ENCODE results near the gene WDFY2. TPM values are rescaled to one million over a fixed set of nuclear protein-coding genes. Genes with fewer than 3 reads are reported as not detected.

Gene WDFY2
- total and polyA plus RNA-seq, 2 experiments from 2014 or later: 6.9 to 14.2 TPM

DNA sequence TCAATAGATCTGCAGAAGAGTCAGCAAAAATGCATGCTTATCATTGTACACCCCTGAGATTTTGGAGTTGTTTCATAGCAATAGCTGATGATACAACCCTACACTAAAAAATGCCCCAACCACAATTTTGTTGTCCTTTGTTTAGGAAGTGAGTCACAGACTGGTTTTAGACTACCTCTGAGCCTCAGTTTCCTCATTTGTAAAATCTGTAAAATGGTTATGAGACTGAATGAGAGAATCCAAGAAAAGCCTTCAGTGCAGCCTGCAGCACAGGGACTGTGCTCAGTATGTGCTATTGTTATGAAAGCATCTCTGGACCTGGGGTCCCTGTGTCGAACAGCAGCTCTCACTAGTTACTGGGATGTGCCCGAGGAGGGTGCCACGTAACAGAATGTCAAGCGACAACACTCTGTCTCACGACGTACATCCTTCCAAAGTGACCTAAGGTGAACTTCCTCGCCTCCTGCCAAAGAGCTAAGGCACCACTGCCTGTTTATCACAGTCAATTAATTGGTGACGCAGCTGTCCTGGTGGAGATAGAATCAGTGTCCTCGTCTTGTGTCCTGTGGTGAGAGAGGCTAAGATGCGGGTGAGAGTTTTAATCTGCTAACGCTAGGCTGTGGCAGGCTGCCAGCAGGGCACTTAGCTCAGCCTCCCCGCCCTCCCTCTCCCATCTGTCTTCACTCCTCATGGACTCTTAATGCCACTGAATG, 201.6 kb downstream of the WDFY2 start:
- Histone ChIP-seq H3K36me3 (ENCODE audit: low read depth) (no peaks in the 10 kb centered on the region), H3K4me3 (peak overlapping the region; percentile 28), H3F3A (ENCODE audit: insufficient read depth) (peaks cover 21% of the 10 kb centered on the region), H3K9me3 (ENCODE audit: low read depth) (no peaks in the 10 kb centered on the region), H4K20me1 (ENCODE audit: insufficient read depth) (no peaks in the 10 kb centered on the region), H3K27me3 (replicated peaks; ENCODE audit: insufficient read depth) (no peaks in the 10 kb centered on the region), H3K9ac (peak overlapping the region; percentile 36; the same call in 1 of the 2 replicates), H3K4me1 (ENCODE audit: insufficient read depth) (peaks cover 21% of the 10 kb centered on the region), H3K9me2 (ENCODE audit: insufficient read depth) (no peaks in the 10 kb centered on the region), H2AFZ (peak overlapping the region; percentile 50), H3K27ac (peak overlapping the region; percentile 25), H3K4me2 (ENCODE audit: unreplicated experiment) (peak overlapping the region; percentile 69), H3K79me2 (ENCODE audit: insufficient read depth) (no peaks in the 10 kb centered on the region)
- in situ Hi-C loops (cut with MboI): no loop called here
- peak; percentile 80 for DNase-seq
- TF ChIP-seq EZH2 (IDR thresholded peaks at IDR 0.05; ENCODE audit: insufficient read depth, poor library complexity, severe bottlenecking) (no peak), EZH2phosphoT487 (IDR thresholded peaks at IDR 0.05; ENCODE audit: insufficient read depth, low read depth) (no peak)
- WGBS, 2 experiments (ENCODE audit: low coverage in 1 of 2, low lambda C conversion rate in 2 of 2, missing lambda C conversion rate in 2 of 2): 6% methylated on average over 11 to 12 of the region's 12 CpGs

DNA sequence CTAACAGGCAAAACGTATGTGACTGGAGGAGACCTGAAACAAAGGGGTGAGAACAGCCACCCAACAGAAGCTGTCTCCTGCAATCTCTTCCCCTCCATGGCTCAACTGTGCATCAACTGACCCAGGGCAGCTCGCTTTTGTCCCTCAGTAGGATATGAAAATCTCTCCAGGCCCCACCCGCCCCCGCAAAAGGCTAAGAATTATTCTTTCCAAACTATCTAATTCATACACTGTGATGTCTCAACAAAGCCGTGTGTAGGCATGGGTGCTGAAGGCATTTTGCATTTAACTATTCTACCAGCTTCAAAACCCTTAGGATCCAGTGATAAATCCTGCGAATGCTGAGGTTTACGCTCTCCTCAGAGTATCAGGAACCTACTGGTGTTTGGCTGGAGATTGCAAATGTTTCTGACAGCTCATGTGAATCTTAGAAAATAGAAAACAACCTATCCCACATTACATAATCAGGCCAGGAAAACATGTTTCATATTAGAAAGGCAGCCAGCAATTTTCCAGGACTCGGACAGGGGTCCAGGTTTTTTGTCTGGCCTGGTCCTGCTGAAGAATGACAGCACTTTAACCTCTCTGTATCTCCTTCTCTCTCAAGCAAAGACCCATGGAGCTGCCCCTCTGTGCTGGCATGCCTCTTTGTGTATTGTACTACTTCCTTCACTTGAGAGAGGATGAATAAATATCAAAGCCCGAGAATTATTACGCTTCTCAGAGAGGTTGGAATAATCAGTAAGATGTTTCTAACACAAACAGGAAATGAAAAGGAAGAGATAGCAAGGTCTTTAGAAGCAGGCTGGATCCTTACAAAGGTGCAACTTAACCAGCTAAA, 202.4 kb downstream of the WDFY2 start:
- H3K9me3 ChIP-seq (ENCODE audit: low read depth): no peaks in the 10 kb centered on the region
- peak overlapping the region; percentile 50 for H2AFZ ChIP-seq
- peaks cover 21% of the 10 kb centered on the region for H3F3A ChIP-seq (ENCODE audit: insufficient read depth)
- peak overlapping the region; percentile 28 for H3K4me3 ChIP-seq
- WGBS, 2 experiments (ENCODE audit: low coverage in 1 of 2, low lambda C conversion rate in 2 of 2, missing lambda C conversion rate in 2 of 2): 9 to 14% methylated on average over 10 of the region's 10 CpGs
- DNase-seq: peak; percentile 66
- no peaks in the 10 kb centered on the region for H3K27me3 ChIP-seq (replicated peaks; ENCODE audit: insufficient read depth)
- no peaks in the 10 kb centered on the region for H3K36me3 ChIP-seq (ENCODE audit: low read depth)
- H3K9ac ChIP-seq: peak overlapping the region; percentile 36; the same call in 1 of the 2 replicates
- TF ChIP-seq EZH2phosphoT487 (IDR thresholded peaks at IDR 0.05; ENCODE audit: insufficient read depth, low read depth): no peak
- no peak for TF ChIP-seq EZH2 (IDR thresholded peaks at IDR 0.05; ENCODE audit: insufficient read depth, poor library complexity, severe bottlenecking)
- peak overlapping the region; percentile 25 for H3K27ac ChIP-seq
- H3K79me2 ChIP-seq (ENCODE audit: insufficient read depth): no peaks in the 10 kb centered on the region
- in situ Hi-C loops (cut with MboI): no loop called here
- no peaks in the 10 kb centered on the region for H4K20me1 ChIP-seq (ENCODE audit: insufficient read depth)
- peak overlapping the region; percentile 69 for H3K4me2 ChIP-seq (ENCODE audit: unreplicated experiment)
- peaks cover 21% of the 10 kb centered on the region for H3K4me1 ChIP-seq (ENCODE audit: insufficient read depth)
- H3K9me2 ChIP-seq (ENCODE audit: insufficient read depth): no peaks in the 10 kb centered on the region

DNA sequence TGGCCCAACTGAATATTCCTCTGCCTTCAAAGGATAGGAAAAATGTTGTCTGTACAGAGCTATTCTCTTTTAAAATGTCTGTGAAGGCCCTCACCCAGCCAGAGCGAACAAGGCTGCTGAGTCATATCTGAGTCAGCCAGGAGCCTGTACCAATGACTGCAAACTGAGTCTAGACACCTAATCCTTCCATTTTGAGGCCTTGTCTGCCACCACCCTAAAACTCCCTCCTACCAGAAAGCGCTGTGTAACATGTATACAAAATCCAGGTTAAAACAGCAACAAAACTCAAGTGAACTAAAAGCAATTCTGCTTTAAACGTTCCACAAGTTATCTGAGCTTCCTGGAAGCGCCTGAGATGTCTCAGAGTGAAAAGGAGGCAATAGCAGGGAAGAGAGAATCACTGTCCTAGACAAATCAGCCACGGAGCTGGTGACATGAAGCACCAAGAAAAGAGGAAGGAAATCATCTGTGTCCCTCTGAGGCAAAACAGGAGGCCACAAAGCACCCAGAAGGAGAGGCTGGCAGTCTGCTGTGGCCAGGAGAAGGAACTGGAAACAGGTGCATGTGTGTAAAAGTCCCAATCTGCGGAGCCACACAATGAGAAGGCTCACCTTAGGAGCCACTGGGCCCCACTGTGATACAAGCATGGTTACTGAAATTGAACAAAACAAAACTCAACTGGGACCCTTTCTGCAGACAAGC, 209.5 kb downstream of the WDFY2 start:
- H3K27me3 ChIP-seq (replicated peaks; ENCODE audit: insufficient read depth): no peaks in the 10 kb centered on the region
- peaks cover 11% of the 10 kb centered on the region for H3K4me1 ChIP-seq (ENCODE audit: insufficient read depth)
- H2AFZ ChIP-seq: peak overlapping the region; percentile 75
- no peaks in the 10 kb centered on the region for H3K79me2 ChIP-seq (ENCODE audit: insufficient read depth)
- TF ChIP-seq EZH2 (IDR thresholded peaks at IDR 0.05; ENCODE audit: insufficient read depth, poor library complexity, severe bottlenecking): no peak
- no peak for TF ChIP-seq EZH2phosphoT487 (IDR thresholded peaks at IDR 0.05; ENCODE audit: insufficient read depth, low read depth)
- H3K9me3 ChIP-seq (ENCODE audit: low read depth): no peaks in the 10 kb centered on the region
- no peaks in the 10 kb centered on the region for H4K20me1 ChIP-seq (ENCODE audit: insufficient read depth)
- 57 to 60% methylated on average over 6 of the region's 6 CpGs for WGBS, 2 experiments (ENCODE audit: low coverage in 1 of 2, low lambda C conversion rate in 2 of 2, missing lambda C conversion rate in 2 of 2)
- peak overlapping the region; percentile 13 for H3K4me2 ChIP-seq (ENCODE audit: unreplicated experiment)
- no peaks in the 10 kb centered on the region for H3K9me2 ChIP-seq (ENCODE audit: insufficient read depth)
- H3K27ac ChIP-seq: peak overlapping the region; percentile 52
- H3K36me3 ChIP-seq (ENCODE audit: low read depth): no peaks in the 10 kb centered on the region
- DNase-seq: peak; percentile 90
- no peak overlapping the region; the same call in 1 of the 2 replicates for H3K9ac ChIP-seq
- H3K4me3 ChIP-seq: no peak overlapping the region
- in situ Hi-C loops (cut with MboI): no loop called here
- peaks cover 12% of the 10 kb centered on the region for H3F3A ChIP-seq (ENCODE audit: insufficient read depth)

DNA sequence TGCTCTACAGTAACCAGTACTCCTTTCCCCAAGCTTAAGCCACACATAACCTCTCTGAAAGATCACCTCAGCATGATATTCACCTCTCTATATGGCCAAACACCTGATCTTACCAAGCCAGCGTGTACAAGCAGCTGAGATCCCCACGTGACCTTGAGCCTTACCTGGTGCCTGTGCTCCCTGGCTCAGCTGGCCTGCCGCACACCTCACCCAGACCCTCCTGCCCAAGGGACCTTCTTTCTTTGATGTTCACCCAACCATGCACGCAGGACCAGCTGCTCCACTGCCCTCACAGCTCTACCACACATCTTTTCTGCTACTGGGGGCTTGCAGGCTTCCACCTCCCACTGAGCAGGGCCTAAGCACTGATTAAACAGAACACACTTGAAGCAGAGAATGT, 210.7 kb downstream of the WDFY2 start:
- no peak overlapping the region for H3K4me3 ChIP-seq
- WGBS, 2 experiments (ENCODE audit: low coverage in 1 of 2, low lambda C conversion rate in 2 of 2, missing lambda C conversion rate in 2 of 2): 73 to 74% methylated on average over 4 of the region's 4 CpGs
- no peaks in the 10 kb centered on the region for H3K36me3 ChIP-seq (ENCODE audit: low read depth)
- H2AFZ ChIP-seq: no peak overlapping the region
- in situ Hi-C loops (cut with MboI): no loop called here
- no peak overlapping the region for H3K9ac ChIP-seq
- no peak for DNase-seq
- H3K27me3 ChIP-seq (replicated peaks; ENCODE audit: insufficient read depth): no peaks in the 10 kb centered on the region
- H3K9me3 ChIP-seq (ENCODE audit: low read depth): no peaks in the 10 kb centered on the region
- TF ChIP-seq EZH2phosphoT487 (IDR thresholded peaks at IDR 0.05; ENCODE audit: insufficient read depth, low read depth) (no peak), EZH2 (IDR thresholded peaks at IDR 0.05; ENCODE audit: insufficient read depth, poor library complexity, severe bottlenecking) (no peak)
- no peak overlapping the region for H3K27ac ChIP-seq
- H3K9me2 ChIP-seq (ENCODE audit: insufficient read depth): no peaks in the 10 kb centered on the region
- peaks cover 12% of the 10 kb centered on the region for H3F3A ChIP-seq (ENCODE audit: insufficient read depth)
- H4K20me1 ChIP-seq (ENCODE audit: insufficient read depth): no peaks in the 10 kb centered on the region
- no peaks in the 10 kb centered on the region for H3K79me2 ChIP-seq (ENCODE audit: insufficient read depth)
- H3K4me1 ChIP-seq (ENCODE audit: insufficient read depth): peaks cover 11% of the 10 kb centered on the region
- no peak overlapping the region for H3K4me2 ChIP-seq (ENCODE audit: unreplicated experiment)

Measured in GM23248 (cell line).